B cell (primary cell): ENCODE results near the gene SRSF2.

Experiments used
- CTCF ChIP-seq: fragments of 200-600 bp; IDR thresholded peaks from one replicate; pipeline ENCODE4 v1.8.0; 2022; ENCODE audit warnings: antibody characterized with exemption, mild to moderate bottlenecking
- EZH2 ChIP-seq: IDR thresholded peaks from 2 replicates; pipeline ENCODE4 v1.6.1; 2012; ENCODE audit warnings: borderline replicate concordance, low read depth, mild to moderate bottlenecking, moderate library complexity, low read length; ENCODE audit not compliant: insufficient read depth, poor library complexity, severe bottlenecking

DNA sequence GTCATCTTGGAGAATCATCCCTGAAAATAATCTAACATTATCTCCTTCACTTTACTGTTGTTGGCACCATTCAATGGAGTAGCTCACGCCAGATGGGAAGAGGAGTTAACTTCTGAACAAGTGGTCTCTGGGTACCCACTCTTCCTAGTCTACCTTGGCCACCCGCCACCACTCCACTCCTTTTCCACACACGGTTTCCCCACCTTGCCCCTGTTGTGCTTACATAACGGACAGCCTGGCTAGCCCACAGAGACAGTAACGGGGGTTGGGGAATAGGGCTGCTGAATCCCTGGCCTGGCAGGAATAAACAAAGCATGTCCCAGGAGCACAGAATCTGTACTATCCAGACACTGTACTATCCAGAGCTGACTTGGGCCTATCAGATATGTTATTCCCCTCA lies 22.8 kb downstream of the SRSF2 start:
- no peak for TF ChIP-seq CTCF
- no peak for TF ChIP-seq EZH2
